GM18526 (cell line): ENCODE measurements around the gene RPRD1B.

Experiments used
- POLR2A ChIP-seq: IDR thresholded peaks from 3 replicates; pipeline ENCODE4 v1.6.1; 2011; ENCODE audit not compliant: insufficient read length; ENCODE audit errors: extremely low read depth

RPRD1B gene

GRCh38 chr20:37995856-37996605 lies 37.5 kb upstream of the RPRD1B start:
- no peak for TF ChIP-seq POLR2A

GRCh38 chr20:37997516-37997915 lies 36.0 kb upstream of the RPRD1B start:
- TF ChIP-seq POLR2A: no peak

- TF ChIP-seq POLR2A: no peak
Measured at GRCh38 chr20:37999526-38000263, 33.9 kb upstream of the RPRD1B start.

GRCh38 chr20:38000293-38000692 lies 33.3 kb upstream of the RPRD1B start:
- no peak for TF ChIP-seq POLR2A

GRCh38 chr20:38001173-38001875 lies 32.2 kb upstream of the RPRD1B start:
- no peak for TF ChIP-seq POLR2A

- TF ChIP-seq POLR2A: no peak
Measured at GRCh38 chr20:38001981-38002380, 31.6 kb upstream of the RPRD1B start.

- TF ChIP-seq POLR2A: no peak
Measured at GRCh38 chr20:38002422-38002821, 31.1 kb upstream of the RPRD1B start.

- TF ChIP-seq POLR2A: no peak
Measured at GRCh38 chr20:38004416-38004815, 29.1 kb upstream of the RPRD1B start.

- TF ChIP-seq POLR2A: no peak
Measured at GRCh38 chr20:38005903-38006302, 27.6 kb upstream of the RPRD1B start.

- no peak for TF ChIP-seq POLR2A
Measured at GRCh38 chr20:38007526-38007925, 26.0 kb upstream of the RPRD1B start.

GRCh38 chr20:38008233-38008944 lies 25.2 kb upstream of the RPRD1B start:
- TF ChIP-seq POLR2A: no peak

GRCh38 chr20:38011696-38012095 lies 21.9 kb upstream of the RPRD1B start:
- TF ChIP-seq POLR2A: no peak

- no peak for TF ChIP-seq POLR2A
Measured at GRCh38 chr20:38012332-38012731, 21.2 kb upstream of the RPRD1B start.

- no peak for TF ChIP-seq POLR2A
Measured at GRCh38 chr20:38013887-38014286, 19.7 kb upstream of the RPRD1B start.

GRCh38 chr20:38017959-38018358 lies 15.6 kb upstream of the RPRD1B start:
- no peak for TF ChIP-seq POLR2A
